Fibroblast of the aortic adventitia (primary cell): Measurements from ENCODE around the gene B4GALT7. TPM values are rescaled to one million over a fixed set of nuclear protein-coding genes. Genes with fewer than 3 reads are reported as not detected.

Experiments
- DNase-seq: peaks from one replicate; pipeline ENCODE4 v3.0.0-alpha.2; 2010; ENCODE audit warnings: low read depth
- H3K4me3 ChIP-seq: 2 replicates; pipeline ENCODE4 v1.5.1; 2011; ENCODE audit warnings: low read depth, mild to moderate bottlenecking, control low read depth, low read length, moderate library complexity
- total RNA-seq: library from RNA; depleted of rRNA; stranded (reverse); fragments of >200 nt; gene quantifications from 2 replicates; pipeline ENCODE4 v1.2.3, GENCODE V29; 2012; ENCODE audit warnings: low replicate concordance
- TF ChIP-seq, protein P1 (sequence below): IDR thresholded peaks from 2 replicates; pipeline ENCODE4 v1.5.1; 2011; ENCODE audit warnings: mild to moderate bottlenecking, low read length, control low read depth, inconsistent platforms; ENCODE audit not compliant: insufficient read depth

The B4GALT7 gene, protein sequence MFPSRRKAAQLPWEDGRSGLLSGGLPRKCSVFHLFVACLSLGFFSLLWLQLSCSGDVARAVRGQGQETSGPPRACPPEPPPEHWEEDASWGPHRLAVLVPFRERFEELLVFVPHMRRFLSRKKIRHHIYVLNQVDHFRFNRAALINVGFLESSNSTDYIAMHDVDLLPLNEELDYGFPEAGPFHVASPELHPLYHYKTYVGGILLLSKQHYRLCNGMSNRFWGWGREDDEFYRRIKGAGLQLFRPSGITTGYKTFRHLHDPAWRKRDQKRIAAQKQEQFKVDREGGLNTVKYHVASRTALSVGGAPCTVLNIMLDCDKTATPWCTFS
- 16.8 and 21.5 TPM in 2 replicates for total RNA-seq

DNA sequence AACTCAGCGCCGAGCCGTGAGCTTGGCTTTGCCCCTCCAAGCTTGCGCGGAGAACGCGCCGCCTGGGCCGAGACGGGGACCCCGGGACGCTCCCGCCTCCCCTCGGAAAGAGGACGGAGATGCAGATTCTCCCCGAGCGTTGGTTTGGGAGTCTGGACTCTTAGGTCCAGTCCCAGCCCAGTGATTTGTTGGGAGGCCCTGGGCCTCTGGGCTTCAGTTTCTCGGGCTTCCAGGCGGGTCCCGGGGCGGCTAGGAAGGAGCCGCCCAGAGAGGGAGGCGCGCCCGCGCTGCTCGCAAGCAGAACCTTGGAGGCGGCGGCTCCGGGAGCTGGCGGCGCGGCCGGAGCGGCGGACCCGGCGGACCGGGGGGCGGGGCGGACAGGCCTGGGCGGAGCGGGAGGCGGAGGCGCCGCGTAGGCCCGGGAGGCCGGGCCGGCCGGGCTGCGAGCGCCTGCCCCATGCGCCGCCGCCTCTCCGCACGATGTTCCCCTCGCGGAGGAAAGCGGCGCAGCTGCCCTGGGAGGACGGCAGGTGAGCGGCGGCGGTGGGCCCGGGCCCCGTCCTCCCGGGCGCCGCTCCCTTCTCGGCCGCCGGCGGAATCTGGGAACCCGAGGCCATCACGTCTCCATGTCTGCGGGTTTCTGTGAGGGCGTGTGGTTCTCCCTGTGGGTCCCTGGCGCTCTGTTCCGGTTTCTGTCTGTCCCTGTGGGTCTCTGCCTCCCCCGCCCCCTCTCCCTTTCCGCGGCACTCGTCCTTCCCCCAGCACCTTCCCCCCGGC, at the start of gene B4GALT7:
Gene B4GALT7 (plus strand): TSS at position 402 of the 777 bp plus-strand sequence. CDS start 79 bp downstream, at position 481.
- TF ChIP-seq, protein P1, sequence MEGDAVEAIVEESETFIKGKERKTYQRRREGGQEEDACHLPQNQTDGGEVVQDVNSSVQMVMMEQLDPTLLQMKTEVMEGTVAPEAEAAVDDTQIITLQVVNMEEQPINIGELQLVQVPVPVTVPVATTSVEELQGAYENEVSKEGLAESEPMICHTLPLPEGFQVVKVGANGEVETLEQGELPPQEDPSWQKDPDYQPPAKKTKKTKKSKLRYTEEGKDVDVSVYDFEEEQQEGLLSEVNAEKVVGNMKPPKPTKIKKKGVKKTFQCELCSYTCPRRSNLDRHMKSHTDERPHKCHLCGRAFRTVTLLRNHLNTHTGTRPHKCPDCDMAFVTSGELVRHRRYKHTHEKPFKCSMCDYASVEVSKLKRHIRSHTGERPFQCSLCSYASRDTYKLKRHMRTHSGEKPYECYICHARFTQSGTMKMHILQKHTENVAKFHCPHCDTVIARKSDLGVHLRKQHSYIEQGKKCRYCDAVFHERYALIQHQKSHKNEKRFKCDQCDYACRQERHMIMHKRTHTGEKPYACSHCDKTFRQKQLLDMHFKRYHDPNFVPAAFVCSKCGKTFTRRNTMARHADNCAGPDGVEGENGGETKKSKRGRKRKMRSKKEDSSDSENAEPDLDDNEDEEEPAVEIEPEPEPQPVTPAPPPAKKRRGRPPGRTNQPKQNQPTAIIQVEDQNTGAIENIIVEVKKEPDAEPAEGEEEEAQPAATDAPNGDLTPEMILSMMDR, result no peak
- H3K4me3 ChIP-seq, result peak within 1 kb of the TSS; percentile 83
- DNase-seq, result peak; percentile 68

DNA sequence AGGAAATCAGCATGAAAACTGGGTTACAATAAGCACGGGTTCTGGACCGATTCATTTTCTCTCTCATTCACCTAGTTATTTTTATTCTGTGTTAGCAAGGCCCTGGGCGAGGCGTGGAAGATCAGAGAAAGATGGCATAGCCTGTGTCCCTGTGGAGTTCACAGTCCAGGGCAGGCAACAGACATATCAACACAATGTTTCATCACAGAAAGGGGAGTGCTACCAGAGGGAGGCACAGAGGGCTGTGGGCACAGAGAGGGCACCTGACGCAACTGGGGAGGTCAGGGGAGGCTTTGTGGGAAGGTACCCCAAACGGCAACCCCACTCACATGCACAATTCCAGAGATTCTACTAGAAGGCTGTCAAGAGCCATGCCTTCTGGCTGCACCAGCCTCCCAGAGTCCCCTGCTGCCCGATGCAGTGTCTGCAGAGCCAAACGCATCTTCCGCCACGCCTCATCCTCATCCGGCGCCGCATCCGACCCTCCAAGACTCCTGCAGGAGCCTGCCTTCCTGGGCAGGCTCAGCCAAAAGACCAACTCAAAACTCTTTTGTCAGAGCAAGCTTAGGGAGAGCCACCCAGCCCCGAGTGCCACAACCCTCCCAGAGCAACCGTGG, 47.0 kb upstream of the B4GALT7 start:
- DNase-seq, result no peak
- TF ChIP-seq, protein P1, result no peak

DNA sequence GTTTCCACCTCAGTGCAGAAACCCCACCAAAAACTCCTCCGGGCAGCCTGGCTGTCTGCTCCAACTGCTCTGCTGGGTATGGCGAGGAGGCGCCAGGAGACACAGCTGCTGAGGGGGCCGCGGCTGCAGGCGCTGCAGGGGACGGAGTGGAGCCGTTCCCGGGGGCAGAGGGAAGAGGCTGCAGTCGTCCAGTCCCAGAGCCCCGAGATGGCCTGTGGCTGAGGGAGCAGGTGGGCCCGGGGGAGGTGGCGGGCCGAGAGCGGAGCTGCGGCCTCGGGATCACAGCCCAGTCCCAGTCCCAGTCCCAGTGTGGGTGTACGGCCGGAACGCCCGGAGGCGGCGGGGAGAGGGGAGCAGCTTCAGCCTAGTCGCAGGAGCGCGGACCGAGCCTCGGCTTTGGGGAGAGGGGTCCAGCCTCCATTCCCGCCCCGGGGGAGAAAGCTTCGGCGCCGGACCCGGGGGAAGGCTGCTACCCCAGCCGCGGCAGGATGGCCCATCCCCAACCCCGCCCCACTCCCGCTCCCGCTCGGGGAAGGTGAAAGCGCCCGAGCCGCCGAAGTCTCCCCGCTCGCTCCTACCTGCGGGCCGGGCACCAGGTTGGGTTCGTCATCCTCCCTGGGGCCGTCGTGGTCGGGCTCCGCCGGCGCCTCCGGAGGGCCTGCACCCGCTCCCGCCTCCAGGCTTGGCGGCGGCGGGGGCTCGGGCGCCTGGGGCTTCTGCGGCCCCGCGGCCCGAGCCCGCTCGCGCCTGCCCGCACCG, 46.1 kb upstream of the B4GALT7 start:
- no peak for DNase-seq
- peak overlapping the region; percentile 82 for H3K4me3 ChIP-seq
- TF ChIP-seq, protein P1, result no peak

More for the DNA sequence above, 47.0 kb upstream of the B4GALT7 start:
- peak overlapping the region; percentile 82 for H3K4me3 ChIP-seq

DNA sequence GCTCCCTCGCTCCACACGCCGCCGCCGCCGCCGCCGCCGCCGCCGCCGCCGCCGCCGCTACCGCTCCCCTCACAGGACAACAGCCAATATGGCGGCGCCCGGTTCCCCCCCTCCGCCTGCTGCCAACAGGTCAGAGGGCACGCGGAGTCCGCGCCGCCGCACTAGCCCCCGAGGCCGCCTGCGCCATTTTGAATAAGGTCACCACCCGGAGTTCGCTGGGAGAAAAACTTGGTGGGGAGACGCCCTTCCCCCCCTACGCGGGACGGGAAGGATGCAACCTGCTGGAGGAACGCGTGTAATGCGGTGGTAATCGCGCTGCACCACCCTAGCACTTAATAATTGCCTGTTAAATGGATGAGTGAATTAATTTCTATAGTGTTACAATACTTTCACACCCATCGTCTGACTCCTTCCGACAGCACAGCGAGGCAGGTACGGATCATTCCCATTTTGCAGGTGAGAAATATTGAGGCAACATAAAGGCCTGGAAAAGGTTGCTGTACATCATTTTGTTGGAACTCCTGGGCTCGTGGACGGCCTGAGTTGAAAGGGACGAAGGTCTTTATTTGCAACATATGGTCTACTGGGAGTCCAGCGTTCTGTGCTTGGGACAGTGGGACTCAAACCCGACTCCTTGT, 45.3 kb upstream of the B4GALT7 start, which contains the start of gene FAM193B:
Gene FAM193B (minus strand): TSS at position 90 of the 638 bp plus-strand sequence. CDS start 105 bp downstream, outside the sequence.
- DNase-seq, result peak; percentile 87
- TF ChIP-seq, protein P1, result peak; percentile 33
- H3K4me3 ChIP-seq, result peak within 1 kb of the TSS; percentile 82

DNA sequence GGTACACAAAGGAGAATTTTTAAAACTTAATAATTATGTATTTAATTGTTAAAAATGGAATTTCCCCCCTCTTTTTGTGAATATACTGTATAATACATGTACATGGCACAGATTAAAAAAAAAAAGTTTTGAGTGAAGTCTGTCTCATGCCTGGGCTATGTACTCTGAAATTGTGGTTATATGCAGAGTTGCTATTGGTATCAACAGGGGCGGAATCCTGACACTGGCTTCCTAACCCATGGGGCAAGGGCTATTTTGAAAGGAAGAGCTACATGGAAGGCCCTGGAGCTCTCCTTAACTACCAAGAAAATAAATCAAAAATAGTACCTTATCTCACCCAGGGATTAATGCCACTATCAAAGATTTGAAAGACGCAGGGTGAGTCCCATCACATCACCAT, 44.7 kb upstream of the B4GALT7 start:
- TF ChIP-seq, protein P1, result no peak
- no peak for DNase-seq
- no peak overlapping the region for H3K4me3 ChIP-seq
